ENCODE measurements around the gene SLC1A3. TPM values are rescaled to one million over a fixed set of nuclear protein-coding genes. Genes with fewer than 3 reads are reported as not detected.

SLC1A3 gene
- total RNA-seq, 1 donor from 2014 or later, result 8.5 TPM

GRCh38 chr5:36719282-36719681, 112.9 kb downstream of the SLC1A3 start:
- H3K27ac ChIP-seq, result no peak overlapping the region
- H3K4me2 ChIP-seq, result no peak overlapping the region
- H3K27ac Mint-ChIP-seq, result no peak overlapping the region
- H4K20me1 ChIP-seq (ENCODE audit: low read depth), result no peaks in the 10 kb centered on the region
- H3K27me3 ChIP-seq, result no peaks in the 10 kb centered on the region
- H3F3A ChIP-seq (ENCODE audit: low read depth), result no peaks in the 10 kb centered on the region
- peaks cover 2% of the 10 kb centered on the region for H3K36me3 Mint-ChIP-seq
- no peaks in the 10 kb centered on the region for H3K36me3 ChIP-seq
- H3K4me1 Mint-ChIP-seq, result peaks cover 21% of the 10 kb centered on the region
- no peak for DNase-seq (ENCODE audit: low spot score)
- peaks cover 12% of the 10 kb centered on the region for H3K4me1 ChIP-seq
- no peak overlapping the region for H2AFZ ChIP-seq (replicated peaks)
- H3K27me3 Mint-ChIP-seq (ENCODE audit: insufficient read depth, low read depth), result peaks cover 4% of the 10 kb centered on the region
- H3K4me3 ChIP-seq, result no peak overlapping the region
- no peak for TF ChIP-seq CTCF (IDR thresholded peaks at IDR 0.05)
- no peak for TF ChIP-seq EZH2 (IDR thresholded peaks at IDR 0.05)
- TF ChIP-seq EZH2phosphoT487 (IDR thresholded peaks at IDR 0.05), result no peak
- H3K9ac ChIP-seq, result no peak overlapping the region
- no peaks in the 10 kb centered on the region for H3K79me2 ChIP-seq (ENCODE audit: low read depth)
- H3K9me3 Mint-ChIP-seq, result peaks cover 4% of the 10 kb centered on the region
- no peaks in the 10 kb centered on the region for H3K9me3 ChIP-seq (ENCODE audit: low read depth)
- H3K4me3 Mint-ChIP-seq, result no peak overlapping the region

- H3K9me3 Mint-ChIP-seq, result peaks cover 2% of the 10 kb centered on the region
- H3K27ac Mint-ChIP-seq, result no peak overlapping the region
- H3K27me3 Mint-ChIP-seq (ENCODE audit: insufficient read depth, low read depth), result peaks cover 2% of the 10 kb centered on the region
These were observed 114.3 kb downstream of the SLC1A3 start for GRCh38 chr5:36720688-36721087.

GRCh38 chr5:36721664-36722235, 115.3 kb downstream of the SLC1A3 start:
- no peak overlapping the region for H3K27ac ChIP-seq
- H3K36me3 ChIP-seq, result no peaks in the 10 kb centered on the region
- DNase-seq (ENCODE audit: low spot score), result no peak
- H3K9me3 ChIP-seq (ENCODE audit: low read depth), result no peaks in the 10 kb centered on the region
- no peak overlapping the region for H2AFZ ChIP-seq (replicated peaks)
- H3K4me1 ChIP-seq, result peaks cover 12% of the 10 kb centered on the region
- H4K20me1 ChIP-seq (ENCODE audit: low read depth), result no peaks in the 10 kb centered on the region
- H3F3A ChIP-seq (ENCODE audit: low read depth), result no peaks in the 10 kb centered on the region
- H3K4me2 ChIP-seq, result no peak overlapping the region
- Mint-ChIP-seq H3K4me3 (no peak overlapping the region), H3K27ac (no peak overlapping the region), H3K36me3 (no peaks in the 10 kb centered on the region), H3K27me3 (ENCODE audit: insufficient read depth, low read depth) (peaks cover 2% of the 10 kb centered on the region), H3K9me3 (no peaks in the 10 kb centered on the region), H3K4me1 (peaks cover 26% of the 10 kb centered on the region)
- TF ChIP-seq EZH2phosphoT487 (IDR thresholded peaks at IDR 0.05) (no peak), EZH2 (IDR thresholded peaks at IDR 0.05) (no peak), CTCF (IDR thresholded peaks at IDR 0.05) (no peak)
- no peak overlapping the region for H3K9ac ChIP-seq
- no peak overlapping the region for H3K4me3 ChIP-seq
- no peaks in the 10 kb centered on the region for H3K27me3 ChIP-seq
- H3K79me2 ChIP-seq (ENCODE audit: low read depth), result no peaks in the 10 kb centered on the region

More at GRCh38 chr5:36720688-36721087, 114.3 kb downstream of the SLC1A3 start:
- H3K27ac ChIP-seq, result no peak overlapping the region
- no peaks in the 10 kb centered on the region for H3K36me3 Mint-ChIP-seq
- no peak for DNase-seq (ENCODE audit: low spot score)
- no peak overlapping the region for H3K4me3 ChIP-seq
- no peak overlapping the region for H3K4me3 Mint-ChIP-seq
- H3K4me1 Mint-ChIP-seq, result peaks cover 26% of the 10 kb centered on the region
- H2AFZ ChIP-seq (replicated peaks), result no peak overlapping the region
- no peaks in the 10 kb centered on the region for H4K20me1 ChIP-seq (ENCODE audit: low read depth)
- H3F3A ChIP-seq (ENCODE audit: low read depth), result no peaks in the 10 kb centered on the region
- H3K4me2 ChIP-seq, result no peak overlapping the region
- H3K9me3 ChIP-seq (ENCODE audit: low read depth), result no peaks in the 10 kb centered on the region
- no peak overlapping the region for H3K9ac ChIP-seq
- TF ChIP-seq CTCF (IDR thresholded peaks at IDR 0.05) (no peak), EZH2phosphoT487 (IDR thresholded peaks at IDR 0.05) (no peak), EZH2 (IDR thresholded peaks at IDR 0.05) (no peak)
- H3K4me1 ChIP-seq, result peaks cover 12% of the 10 kb centered on the region
- no peaks in the 10 kb centered on the region for H3K27me3 ChIP-seq
- H3K79me2 ChIP-seq (ENCODE audit: low read depth), result no peaks in the 10 kb centered on the region
- no peaks in the 10 kb centered on the region for H3K36me3 ChIP-seq
